IPS-11a (cell line): ENCODE results near the gene GAS5.
A peak's percentile ranks its signal among the peaks of the same experiment; 100 is the strongest.
"Not testable (repeated sequence)": the region's sequence is repeated elsewhere in the genome, so short reads cannot be mapped to it uniquely, and the experiment has no call there.

Experiments used
- H3K4me3 ChIP-seq: one replicate; pipeline ENCODE4 v1.5.1; 2013; ENCODE audit warnings: low read depth, low read length, control low read depth

GAS5 gene

GRCh38 chr1:173867753-173868265 lies at the start of gene GAS5:
GAS5 (minus strand) TSS chr1:173867989.
- peak within 1 kb of the TSS; percentile 99 for H3K4me3 ChIP-seq

- no peak within 1 kb of the TSS for H3K4me3 ChIP-seq
These were observed 49.4 kb upstream of the GAS5 start, which contains the start of gene SERPINC1 for GRCh38 chr1:173917149-173917548. SERPINC1 (minus strand) TSS chr1:173917327; CDS start chr1:173917259, 68 bp downstream.

GRCh38 chr1:173916667-173917066 lies 48.9 kb upstream of the GAS5 start:
- H3K4me3 ChIP-seq = no peak overlapping the region

DNA sequence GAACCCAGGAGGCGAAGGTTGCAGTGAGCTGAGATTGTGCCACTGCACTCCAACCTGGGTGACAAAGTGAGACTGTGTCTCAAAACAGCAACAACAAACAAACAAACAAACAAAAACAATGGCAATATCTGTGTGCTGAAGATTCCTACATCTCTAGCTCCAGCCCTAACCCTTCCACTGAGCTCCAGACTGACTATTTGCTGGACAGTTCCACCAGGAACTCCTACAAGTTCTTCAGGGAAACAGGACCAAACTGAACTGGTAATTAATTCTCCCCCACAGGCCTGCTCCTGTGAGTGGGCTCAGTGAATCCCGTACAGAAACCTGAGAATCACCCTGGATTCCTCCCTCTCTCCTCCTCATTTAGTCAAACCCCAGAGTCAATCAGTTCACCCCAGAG lies 47.8 kb upstream of the GAS5 start:
- H3K4me3 ChIP-seq = no peak overlapping the region

DNA sequence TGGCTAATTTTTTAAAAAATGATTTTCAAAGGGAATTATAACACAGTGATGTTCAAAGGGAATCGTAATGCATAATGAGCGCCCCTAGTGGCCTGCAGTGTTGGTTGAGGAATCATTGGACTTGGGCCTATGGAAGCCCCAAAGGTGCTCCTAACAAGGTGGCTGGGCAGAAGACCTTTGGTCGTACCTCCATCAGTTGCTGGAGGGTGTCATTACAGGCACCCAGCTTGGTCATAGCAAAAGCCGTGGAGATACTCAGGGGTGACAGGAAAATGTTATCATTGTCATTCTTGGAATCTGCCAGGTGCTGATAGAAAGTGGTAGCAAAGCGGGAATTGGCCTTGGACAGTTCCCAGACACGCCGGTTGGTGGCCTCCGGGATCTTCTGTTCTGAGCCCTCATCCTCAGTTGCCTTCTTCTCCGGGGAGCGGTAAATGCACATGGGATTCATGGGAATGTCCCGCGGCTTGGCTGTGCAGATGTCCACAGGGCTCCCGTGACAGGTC lies 46.6 kb upstream of the GAS5 start:
- no peak overlapping the region for H3K4me3 ChIP-seq

- no peak overlapping the region for H3K4me3 ChIP-seq
These were observed 45.3 kb upstream of the GAS5 start for GRCh38 chr1:173913111-173913510.

- no peak overlapping the region for H3K4me3 ChIP-seq
These were observed 36.2 kb upstream of the GAS5 start for GRCh38 chr1:173903827-173904531.

- no peak overlapping the region for H3K4me3 ChIP-seq
These were observed 33.2 kb upstream of the GAS5 start for GRCh38 chr1:173900992-173901391.

DNA sequence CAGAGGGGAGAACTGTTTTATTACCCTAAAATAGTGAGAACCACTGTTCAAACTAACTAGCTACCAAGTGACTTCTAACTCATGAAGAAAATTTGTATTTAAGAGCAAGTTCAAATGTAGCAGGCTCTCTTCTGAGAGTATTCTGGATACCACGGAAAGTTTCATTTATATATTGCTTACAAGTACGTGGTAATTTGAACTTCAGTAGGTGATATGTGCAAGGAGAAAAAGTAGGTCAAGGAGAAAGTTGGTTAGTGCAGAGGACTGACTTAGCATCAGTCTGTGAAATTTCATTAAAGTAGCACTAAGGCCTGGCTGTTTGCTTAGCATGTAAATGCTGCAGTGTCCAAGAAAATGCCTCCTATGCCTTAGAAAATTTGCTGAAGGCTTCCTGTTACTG lies 32.6 kb upstream of the GAS5 start:
- H3K4me3 ChIP-seq = no peak overlapping the region

DNA sequence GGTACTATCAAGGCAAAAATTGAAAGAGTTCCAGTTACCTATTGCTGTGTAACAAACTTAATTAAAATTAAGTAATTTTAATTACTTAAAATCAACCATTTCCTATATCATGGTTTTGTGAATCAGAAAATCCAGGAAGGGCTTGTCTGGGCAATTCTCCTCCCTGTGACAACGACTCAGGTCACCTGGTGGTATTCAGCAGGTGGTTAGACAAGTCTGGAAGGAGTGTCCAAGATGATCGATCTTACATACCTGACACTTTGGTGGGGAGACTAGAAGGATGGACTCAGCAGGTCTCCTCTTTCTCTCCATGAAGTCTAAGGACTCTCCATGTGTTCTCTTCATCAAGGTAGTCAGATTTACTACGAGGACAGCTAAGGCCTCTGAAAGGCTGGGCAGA lies 26.4 kb upstream of the GAS5 start:
- no peak overlapping the region for H3K4me3 ChIP-seq

GRCh38 chr1:173893611-173894010 lies 25.8 kb upstream of the GAS5 start:
- no peak overlapping the region for H3K4me3 ChIP-seq

DNA sequence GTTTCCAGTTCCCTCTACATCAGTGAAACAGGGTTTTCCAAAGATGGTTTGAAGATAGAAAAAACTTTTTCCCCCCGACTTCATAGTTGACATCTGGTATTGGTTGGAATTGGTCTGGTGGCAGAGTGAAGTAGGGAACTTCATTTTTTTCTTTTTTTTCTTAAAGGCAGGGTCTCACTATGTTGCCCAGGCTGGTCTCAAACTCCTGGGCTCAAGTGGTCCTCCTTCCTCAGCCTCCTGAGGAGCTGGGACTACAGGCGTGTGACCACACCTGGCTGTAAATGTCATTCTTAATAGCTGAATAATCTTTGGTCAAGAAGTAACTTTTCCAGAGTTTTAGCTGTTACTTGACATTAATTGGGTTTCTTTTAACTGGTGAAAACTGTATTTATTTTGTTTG lies 22.1 kb upstream of the GAS5 start:
- no peak overlapping the region for H3K4me3 ChIP-seq

DNA sequence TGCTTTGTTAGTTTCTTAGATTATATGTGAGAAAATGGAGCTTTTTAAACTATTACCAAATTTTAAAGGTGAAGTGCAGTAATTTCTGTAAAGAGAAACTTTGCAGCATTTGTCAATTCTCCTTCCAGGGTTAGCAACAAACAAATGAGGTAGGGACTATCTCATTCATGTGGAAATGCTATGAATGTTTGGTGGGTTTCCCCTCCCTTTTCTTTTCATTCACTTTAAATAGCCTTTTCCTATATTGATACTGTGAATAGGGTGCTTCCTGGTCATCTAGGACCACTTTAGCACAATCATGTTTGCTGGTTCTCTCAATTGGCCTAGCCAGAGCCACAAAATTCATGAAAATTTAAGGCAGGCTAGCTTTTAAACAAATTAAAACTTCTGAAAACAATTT lies 21.0 kb upstream of the GAS5 start:
- no peak overlapping the region for H3K4me3 ChIP-seq

- H3K4me3 ChIP-seq = no peak overlapping the region
These were observed 19.8 kb upstream of the GAS5 start for GRCh38 chr1:173887627-173888026.

DNA sequence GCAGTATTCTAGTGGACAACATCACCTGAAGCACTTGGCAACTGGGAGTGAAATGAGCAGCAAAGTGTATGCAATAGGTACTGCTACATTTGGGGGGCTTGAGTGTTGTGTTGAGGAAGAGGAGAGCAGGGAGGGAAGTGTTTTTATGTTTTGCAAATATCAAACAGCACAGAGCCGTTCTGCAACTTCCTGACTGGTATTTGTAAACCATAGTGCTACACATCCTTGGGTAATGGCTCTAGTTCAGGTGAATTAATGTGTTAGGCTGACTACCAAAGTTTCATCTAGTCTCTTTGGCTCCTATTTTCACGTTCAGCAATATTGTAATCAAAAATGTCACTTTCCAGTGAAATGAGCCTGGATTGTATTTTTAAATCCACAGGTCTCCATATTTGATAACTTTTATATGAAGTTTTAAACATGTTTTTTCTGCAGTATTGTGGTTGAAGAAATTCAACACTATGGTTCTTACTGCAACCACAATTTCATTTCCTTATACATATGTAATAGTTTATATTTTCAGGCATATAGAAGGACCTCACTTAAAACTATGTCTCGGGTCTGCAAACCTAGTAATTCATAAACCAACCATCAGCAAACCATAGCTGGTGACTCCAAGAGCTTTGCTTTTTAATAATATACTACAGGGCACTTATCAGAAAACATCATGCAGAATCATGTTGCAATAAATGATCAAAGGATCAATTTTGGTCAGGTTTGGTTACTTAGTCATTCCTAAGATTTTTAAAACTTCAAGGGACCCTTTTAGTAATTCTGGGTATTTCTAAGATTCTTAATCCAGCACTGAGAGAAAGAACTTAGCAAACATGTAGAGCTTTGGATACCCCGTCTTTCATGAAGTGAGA lies 19.2 kb upstream of the GAS5 start:
- H3K4me3 ChIP-seq = no peak overlapping the region

DNA sequence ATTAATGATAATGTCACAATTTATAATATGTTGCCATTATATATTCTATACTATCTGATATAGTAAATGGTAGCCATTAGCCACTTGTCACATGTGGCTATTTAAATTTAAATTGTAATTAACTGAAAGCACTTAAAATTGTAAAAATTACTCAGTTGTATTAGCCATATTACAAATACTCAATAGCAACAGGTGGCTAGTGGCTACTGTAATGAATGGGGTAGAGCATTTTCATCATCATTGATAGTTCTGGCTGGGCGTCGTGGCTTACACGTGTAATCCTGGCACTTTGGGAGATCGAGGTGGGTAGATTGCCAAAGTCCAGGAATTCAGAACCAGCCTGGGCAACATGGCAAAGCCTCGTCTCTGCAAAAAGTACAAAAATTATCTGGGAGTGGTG lies 16.9 kb upstream of the GAS5 start:
- no peak overlapping the region for H3K4me3 ChIP-seq

DNA sequence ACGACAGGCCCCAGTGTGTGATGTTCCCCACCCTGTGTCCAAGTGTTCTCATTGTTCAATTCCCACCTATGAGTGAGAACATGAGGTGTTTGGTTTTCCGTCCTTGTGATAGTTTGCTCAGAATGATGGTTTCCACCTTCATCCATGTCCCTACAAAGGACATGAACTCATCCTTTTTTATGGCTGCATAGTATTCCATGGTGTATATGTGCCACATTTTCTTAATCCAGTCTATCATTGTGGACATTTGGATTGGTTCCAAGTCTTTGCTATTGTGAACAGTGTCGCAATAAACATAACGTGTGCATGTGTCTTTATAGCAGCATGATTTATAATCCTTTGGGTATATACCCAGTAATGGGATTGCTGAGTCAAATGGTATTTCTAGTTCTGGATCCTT lies 13.3 kb upstream of the GAS5 start:
- H3K4me3 ChIP-seq = not testable (repeated sequence)

DNA sequence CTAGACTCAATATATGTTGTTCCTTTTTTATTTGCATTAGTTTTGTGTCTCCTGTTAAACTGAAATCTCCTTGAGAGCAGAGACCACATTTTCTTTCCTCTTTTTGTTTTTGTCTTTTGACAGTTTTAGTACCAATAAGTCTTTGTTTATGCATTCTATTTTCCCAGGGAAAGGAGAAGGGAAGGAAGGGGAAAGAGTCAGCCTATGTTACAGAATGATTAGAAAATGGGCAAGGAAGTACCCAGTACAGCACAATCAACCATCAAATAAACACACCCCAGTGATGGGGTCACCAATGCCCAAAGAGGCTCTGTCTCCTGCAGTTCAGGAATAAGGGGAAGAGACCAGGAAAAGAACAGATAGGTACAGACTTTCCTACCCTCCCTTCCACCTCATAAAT lies 10.5 kb upstream of the GAS5 start:
- no peak overlapping the region for H3K4me3 ChIP-seq

GRCh38 chr1:173876732-173877131 lies 8.9 kb upstream of the GAS5 start:
- no peak overlapping the region for H3K4me3 ChIP-seq

GRCh38 chr1:173871500-173871899 lies 3.7 kb upstream of the GAS5 start:
- H3K4me3 ChIP-seq = no peak overlapping the region

DNA sequence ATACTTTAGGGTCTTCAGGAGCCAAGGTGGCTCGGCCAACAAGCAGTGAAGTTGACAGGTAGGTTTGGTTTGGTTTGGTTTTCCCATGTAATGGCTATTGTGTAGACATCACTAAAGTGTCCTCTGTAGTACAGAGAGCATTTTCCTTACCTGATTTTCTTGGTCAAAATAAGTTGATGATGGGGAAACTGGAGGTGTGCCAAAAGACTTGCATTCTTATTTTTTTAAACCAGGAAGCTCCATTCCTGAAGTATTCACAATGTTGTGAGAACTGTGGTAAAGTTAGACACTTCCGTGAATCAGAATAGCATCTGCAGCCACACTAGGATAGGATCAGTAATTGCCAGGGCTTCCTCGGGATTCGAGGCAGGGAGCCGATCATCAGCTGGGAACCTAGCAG lies 3.3 kb upstream of the GAS5 start:
- H3K4me3 ChIP-seq = no peak overlapping the region
